ENCODE data around the gene IL2RA. TPM values are rescaled to one million over a fixed set of nuclear protein-coding genes. Genes with fewer than 3 reads are reported as not detected.

IL2RA gene
- total RNA-seq, 1 experiment from 2014 or later, result 0.59 TPM

- intact Hi-C loops (cut with micrococcal nuclease), result no loop called here
- RAD21 ChIA-PET (ENCODE audit: low non-redundant PET in 1 of 2, low total read pairs in 2 of 2, uncharacterized antibody in 2 of 2, unreplicated experiment in 2 of 2), result no interaction called here
- H4K20me1 ChIP-seq (ENCODE audit: insufficient read depth), result no peaks in the 10 kb centered on the region
- no peak overlapping the region for H3K27ac ChIP-seq (ENCODE audit: low read depth, low read length)
- H3K4me1 ChIP-seq (ENCODE audit: control insufficient read depth in 1 of 2, insufficient read depth in 2 of 2, low read length in 2 of 2), result no peaks in the 10 kb centered on the region
- H3K9ac ChIP-seq (ENCODE audit: low read length), result no peak overlapping the region
- H3K79me2 ChIP-seq (ENCODE audit: insufficient read depth, low read length), result no peaks in the 10 kb centered on the region
- DNase-seq (ENCODE audit: low read depth, low spot score) (no peak), ATAC-seq (no peak)
- TF ChIP-seq EZH2 (IDR thresholded peaks at IDR 0.05), result no peak
- TF ChIP-seq POLR2A (IDR thresholded peaks at IDR 0.05; ENCODE audit: borderline replicate concordance, extremely low read depth, insufficient read depth, insufficient read length), result no peak
- no peak for TF ChIP-seq CEBPB (IDR thresholded peaks at IDR 0.05; ENCODE audit: low read depth)
- no peak for TF ChIP-seq SRF (IDR thresholded peaks at IDR 0.05; ENCODE audit: low read depth)
- no peak for TF ChIP-seq ZFX (IDR thresholded peaks at IDR 0.05)
- TF ChIP-seq ZNF274 (IDR thresholded peaks at IDR 0.05; ENCODE audit: low read depth, low read length), result no peak
- TF ChIP-seq EZH2phosphoT487 (IDR thresholded peaks at IDR 0.05; ENCODE audit: borderline replicate concordance), result no peak
- no peak for TF ChIP-seq CTCF (IDR thresholded peaks at IDR 0.05 in 2 of 3, conservative IDR thresholded peaks at IDR 0.05 in 1 of 3; ENCODE audit: borderline replicate concordance in 1 of 3, insufficient read depth in 1 of 3, low read depth in 2 of 3, low read length in 2 of 3)
- no peak for TF ChIP-seq ELF1 (IDR thresholded peaks at IDR 0.05; ENCODE audit: borderline replicate concordance, low read depth)
- no peaks in the 10 kb centered on the region for H3K36me3 ChIP-seq (ENCODE audit: control insufficient read depth in 1 of 2, insufficient read depth in 2 of 2, low read length in 2 of 2)
- peaks cover 26% of the 10 kb centered on the region for H3K27me3 ChIP-seq (ENCODE audit: insufficient read depth, low read length)
- no peak overlapping the region for H3K4me2 ChIP-seq (ENCODE audit: low read length)
- no TSS peak for BruUV-seq (replicated peaks)
- H3K4me3 ChIP-seq (replicated peaks in 1 of 2; ENCODE audit: low read depth in 1 of 2, low read length in 2 of 2), result no peak overlapping the region
- no peaks in the 10 kb centered on the region for H3K9me2 ChIP-seq (ENCODE audit: insufficient read depth)
- no peak overlapping the region for H2AFZ ChIP-seq (ENCODE audit: low read depth, low read length, poor library complexity, severe bottlenecking)
- CTCF ChIA-PET, result no interaction called here
- no peaks in the 10 kb centered on the region for H3K9me3 ChIP-seq (ENCODE audit: control insufficient read depth in 1 of 2, insufficient read depth in 1 of 2, low read depth in 1 of 2, low read length in 2 of 2)
- POLR2A ChIA-PET, result no interaction called here
These were observed 7.1 kb upstream of the IL2RA start for GRCh38 chr10:6069081-6069931.

Data from HCT116 (cell line).